GOT3 (cell line): ENCODE measurements around the gene BCAR1.
"Not testable (repeated sequence)": the region's sequence is repeated elsewhere in the genome, so short reads cannot be mapped to it uniquely, and the experiment has no call there.

Experiments
- DNase-seq: peaks from one replicate; lab custom pipeline; 2025; ENCODE audit warnings: mixed read lengths; lab: John Stamatoyannopoulos, UW

BCAR1 gene

GRCh38 chr16:75251280-75252048 lies at the start of gene BCAR1:
Gene BCAR1 (minus strand): TSS chr16:75251624. CDS start chr16:75251482, 142 bp downstream.
- peak; percentile 69 for DNase-seq

- no peak for DNase-seq
Observed at GRCh38 chr16:75298267-75298666, 46.8 kb upstream of the BCAR1 start.

- DNase-seq: no peak
Observed at GRCh38 chr16:75296606-75297005, 45.2 kb upstream of the BCAR1 start.

GRCh38 chr16:75294773-75295459 lies 43.5 kb upstream of the BCAR1 start:
- no peak for DNase-seq

GRCh38 chr16:75293772-75294171 lies 42.3 kb upstream of the BCAR1 start:
- no peak for DNase-seq

GRCh38 chr16:75293173-75293572 lies 41.7 kb upstream of the BCAR1 start:
- DNase-seq: no peak

- no peak for DNase-seq
Observed at GRCh38 chr16:75292691-75293090, 41.3 kb upstream of the BCAR1 start.

- no peak for DNase-seq
Observed at GRCh38 chr16:75289189-75289588, 37.8 kb upstream of the BCAR1 start.

GRCh38 chr16:75288596-75289120 lies 37.2 kb upstream of the BCAR1 start:
- no peak for DNase-seq

- no peak for DNase-seq
Observed at GRCh38 chr16:75288181-75288580, 36.8 kb upstream of the BCAR1 start.

GRCh38 chr16:75287708-75288107 lies 36.3 kb upstream of the BCAR1 start:
- no peak for DNase-seq

- DNase-seq: no peak
Observed at GRCh38 chr16:75286389-75286788, 35.0 kb upstream of the BCAR1 start.

- no peak for DNase-seq
Observed at GRCh38 chr16:75282466-75283281, 31.2 kb upstream of the BCAR1 start.

GRCh38 chr16:75281826-75282225 lies 30.4 kb upstream of the BCAR1 start:
- DNase-seq: no peak

- not testable (repeated sequence) for DNase-seq
Observed at GRCh38 chr16:75281009-75281408, 29.6 kb upstream of the BCAR1 start.

- DNase-seq: no peak
Observed at GRCh38 chr16:75280331-75280804, 28.9 kb upstream of the BCAR1 start.

- no peak for DNase-seq
Observed at GRCh38 chr16:75279305-75279704, 27.9 kb upstream of the BCAR1 start.

GRCh38 chr16:75273054-75273925 lies 21.9 kb upstream of the BCAR1 start:
- DNase-seq: no peak

GRCh38 chr16:75272629-75273028 lies 21.2 kb upstream of the BCAR1 start:
- not testable (repeated sequence) for DNase-seq

- DNase-seq: no peak
Observed at GRCh38 chr16:75272097-75272551, 20.7 kb upstream of the BCAR1 start.
